HL-60 (cell line): ENCODE results near the gene GADD45B.

Source experiments
- POLR2AphosphoS5 ChIP-seq: IDR thresholded peaks from 2 replicates; pipeline ENCODE4 v1.6.1; 2012; ENCODE audit warnings: low read depth
- TF ChIP-seq, protein P1 (sequence below): IDR thresholded peaks from one replicate; pipeline ENCODE4 v1.5.1; 2011; ENCODE audit warnings: low read length, control low read depth, inconsistent platforms; ENCODE audit not compliant: insufficient read depth

DNA sequence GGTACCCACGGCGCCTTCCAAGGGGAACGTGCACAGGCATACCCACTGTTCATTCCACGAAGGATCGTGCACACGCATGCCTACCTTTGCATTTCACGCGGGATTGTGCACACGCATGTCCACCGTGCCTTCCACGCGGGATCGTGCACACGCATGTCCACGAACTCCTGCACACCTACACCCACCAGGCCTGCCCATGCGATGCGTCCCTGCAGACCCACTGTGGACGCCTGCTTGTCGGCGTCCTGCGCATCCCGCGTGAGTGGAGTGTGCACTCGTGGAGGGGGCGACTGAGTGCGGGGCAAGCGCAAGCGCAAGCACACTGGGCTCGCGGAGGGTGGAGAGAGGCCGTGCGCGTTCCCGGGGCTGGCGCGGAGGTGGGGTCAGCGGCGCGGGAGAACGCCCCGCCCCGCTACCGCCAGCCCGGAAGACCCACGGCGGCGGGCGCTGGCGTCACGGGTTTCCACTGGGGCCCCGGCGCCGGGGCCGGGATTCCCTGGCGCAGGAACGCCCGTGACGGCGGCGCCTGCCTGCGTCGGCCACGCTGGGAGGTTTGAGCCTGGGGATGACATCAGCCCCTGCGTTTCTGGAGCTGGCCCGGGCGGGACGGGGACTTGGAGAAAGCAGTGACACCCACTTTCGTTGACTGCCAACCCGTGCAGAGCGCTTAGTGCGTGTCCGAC is 18.7 kb downstream of the GADD45B start:
- TF ChIP-seq, protein P1, sequence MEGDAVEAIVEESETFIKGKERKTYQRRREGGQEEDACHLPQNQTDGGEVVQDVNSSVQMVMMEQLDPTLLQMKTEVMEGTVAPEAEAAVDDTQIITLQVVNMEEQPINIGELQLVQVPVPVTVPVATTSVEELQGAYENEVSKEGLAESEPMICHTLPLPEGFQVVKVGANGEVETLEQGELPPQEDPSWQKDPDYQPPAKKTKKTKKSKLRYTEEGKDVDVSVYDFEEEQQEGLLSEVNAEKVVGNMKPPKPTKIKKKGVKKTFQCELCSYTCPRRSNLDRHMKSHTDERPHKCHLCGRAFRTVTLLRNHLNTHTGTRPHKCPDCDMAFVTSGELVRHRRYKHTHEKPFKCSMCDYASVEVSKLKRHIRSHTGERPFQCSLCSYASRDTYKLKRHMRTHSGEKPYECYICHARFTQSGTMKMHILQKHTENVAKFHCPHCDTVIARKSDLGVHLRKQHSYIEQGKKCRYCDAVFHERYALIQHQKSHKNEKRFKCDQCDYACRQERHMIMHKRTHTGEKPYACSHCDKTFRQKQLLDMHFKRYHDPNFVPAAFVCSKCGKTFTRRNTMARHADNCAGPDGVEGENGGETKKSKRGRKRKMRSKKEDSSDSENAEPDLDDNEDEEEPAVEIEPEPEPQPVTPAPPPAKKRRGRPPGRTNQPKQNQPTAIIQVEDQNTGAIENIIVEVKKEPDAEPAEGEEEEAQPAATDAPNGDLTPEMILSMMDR, result no peak
- TF ChIP-seq POLR2AphosphoS5, result no peak
